Measurements from ENCODE around the gene SPHK1.
A peak's percentile ranks its signal among the peaks of the same experiment; 100 is the strongest.

SPHK1 gene

GRCh38 chr17:76405967-76406647, 21.7 kb downstream of the SPHK1 start:
- DNase-seq (ENCODE audit: low read depth in 2 of 3, low spot score in 1 of 3), result no peak

GRCh38 chr17:76407509-76407908, 23.1 kb downstream of the SPHK1 start:
- DNase-seq (ENCODE audit: low read depth in 2 of 3, low spot score in 1 of 3), result no peak

- peak; percentile 39 to 72 (median 52) for DNase-seq (ENCODE audit: low read depth in 2 of 3, low spot score in 1 of 3)
These were observed 23.8 kb downstream of the SPHK1 start for GRCh38 chr17:76408037-76408849.

GRCh38 chr17:76410328-76410965, 26.0 kb downstream of the SPHK1 start:
- DNase-seq (ENCODE audit: low read depth in 2 of 3, low spot score in 1 of 3), result no peak

GRCh38 chr17:76411247-76411646, 26.8 kb downstream of the SPHK1 start:
- no peak for DNase-seq (ENCODE audit: low read depth in 2 of 3, low spot score in 1 of 3)

GRCh38 chr17:76414334-76415295, 30.2 kb downstream of the SPHK1 start:
- DNase-seq (ENCODE audit: low read depth in 2 of 3, low spot score in 1 of 3), result no peak

- DNase-seq (ENCODE audit: low read depth in 2 of 3, low spot score in 1 of 3), result no peak
These were observed 31.4 kb downstream of the SPHK1 start for GRCh38 chr17:76415786-76416185.

- DNase-seq (ENCODE audit: low read depth in 2 of 3, low spot score in 1 of 3), result no peak
These were observed 32.0 kb downstream of the SPHK1 start for GRCh38 chr17:76416457-76416856.

- DNase-seq (ENCODE audit: low read depth in 2 of 3, low spot score in 1 of 3), result no peak
These were observed 32.5 kb downstream of the SPHK1 start for GRCh38 chr17:76416899-76417298.

- no peak for DNase-seq (ENCODE audit: low read depth in 2 of 3, low spot score in 1 of 3)
These were observed 33.2 kb downstream of the SPHK1 start for GRCh38 chr17:76417499-76418143.

GRCh38 chr17:76419576-76420260, 35.3 kb downstream of the SPHK1 start:
- no peak for DNase-seq (ENCODE audit: low read depth in 2 of 3, low spot score in 1 of 3)

- no peak for DNase-seq (ENCODE audit: low read depth in 2 of 3, low spot score in 1 of 3)
These were observed 36.1 kb downstream of the SPHK1 start for GRCh38 chr17:76420356-76421043.

GRCh38 chr17:76421044-76421407, 36.6 kb downstream of the SPHK1 start:
- no peak for DNase-seq (ENCODE audit: low read depth in 2 of 3, low spot score in 1 of 3)

- DNase-seq (ENCODE audit: low read depth in 2 of 3, low spot score in 1 of 3), result no peak
These were observed 38.0 kb downstream of the SPHK1 start for GRCh38 chr17:76422406-76422805.

GRCh38 chr17:76422860-76423259, 38.5 kb downstream of the SPHK1 start:
- no peak for DNase-seq (ENCODE audit: low read depth in 2 of 3, low spot score in 1 of 3)

- DNase-seq (ENCODE audit: low read depth in 2 of 3, low spot score in 1 of 3), result no peak
These were observed 42.4 kb downstream of the SPHK1 start for GRCh38 chr17:76426853-76427252.

- DNase-seq (ENCODE audit: low read depth in 2 of 3, low spot score in 1 of 3), result no peak
These were observed 43.3 kb downstream of the SPHK1 start for GRCh38 chr17:76427501-76428231.

- DNase-seq (ENCODE audit: low read depth in 2 of 3, low spot score in 1 of 3), result no peak
These were observed 44.1 kb downstream of the SPHK1 start for GRCh38 chr17:76428511-76428910.

- DNase-seq (ENCODE audit: low read depth in 2 of 3, low spot score in 1 of 3), result no peak
These were observed 47.1 kb downstream of the SPHK1 start for GRCh38 chr17:76431509-76431908.
